IPS DF 19.7 (cell line): ENCODE results near the gene RPIA.
"Not testable (repeated sequence)": the region's sequence is repeated elsewhere in the genome, so short reads cannot be mapped to it uniquely, and the experiment has no call there.

Source experiments
- DNase-seq: peaks from one replicate; pipeline ENCODE4 v3.0.0-alpha.2; 2013; ENCODE audit warnings: low read depth, low spot score

RPIA gene

DNA sequence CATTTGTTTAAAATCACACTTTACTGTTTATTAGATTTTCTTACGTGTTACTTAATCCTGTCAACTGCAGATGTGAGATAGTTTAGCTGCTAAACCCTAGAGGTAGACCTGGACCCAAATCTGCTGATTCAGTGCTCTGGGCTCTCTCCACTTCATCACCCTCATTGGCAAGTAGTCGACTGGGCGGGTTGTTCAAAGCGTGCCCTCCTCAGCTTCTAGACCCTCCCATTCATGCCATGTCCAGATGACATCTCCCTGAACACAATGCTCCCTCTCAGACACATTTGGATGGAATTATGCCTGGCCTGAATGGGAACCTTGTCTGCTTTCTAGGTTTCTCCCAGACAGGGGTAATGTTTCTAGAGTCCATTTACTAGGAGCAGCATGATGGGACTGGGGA is 43.7 kb downstream of the RPIA start:
- DNase-seq = no peak

DNA sequence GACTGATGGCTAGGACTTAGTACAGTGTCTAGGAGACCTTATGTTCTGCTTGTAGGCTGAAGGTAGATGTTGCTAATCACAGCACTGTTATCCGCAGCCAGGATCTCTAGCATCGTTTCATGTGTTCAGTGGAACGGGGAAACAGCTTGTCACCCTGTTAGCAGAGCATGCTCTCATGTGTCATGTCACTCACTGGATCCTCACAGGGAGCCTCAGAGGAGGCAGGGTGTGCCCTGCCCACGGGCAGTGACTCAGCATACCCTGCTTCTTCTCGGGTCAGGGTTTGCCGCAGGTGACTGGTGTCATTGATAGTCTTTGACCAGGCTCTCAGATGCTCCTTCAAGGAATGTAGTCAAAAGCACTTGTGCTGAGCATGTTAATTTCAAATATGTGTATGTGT is 44.4 kb downstream of the RPIA start:
- no peak for DNase-seq

DNA sequence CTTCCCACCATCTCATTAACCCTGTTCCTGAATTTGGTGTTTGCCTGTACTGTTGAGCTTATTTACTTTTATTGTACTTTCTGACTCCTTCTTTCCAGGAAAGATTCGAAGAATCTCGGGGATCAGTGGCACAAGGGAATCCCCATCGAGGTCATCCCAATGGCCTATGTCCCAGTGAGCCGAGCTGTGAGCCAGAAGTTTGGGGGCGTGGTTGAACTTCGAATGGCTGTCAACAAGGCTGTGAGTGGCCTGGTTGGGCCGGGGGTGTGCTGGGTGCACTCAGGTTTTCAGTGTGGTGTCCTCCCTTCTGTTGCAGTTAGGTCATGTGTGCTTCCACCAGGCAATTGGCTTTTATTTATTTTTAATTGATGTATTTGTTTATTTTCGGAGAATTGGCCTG is 45.0 kb downstream of the RPIA start:
- DNase-seq = no peak

DNA sequence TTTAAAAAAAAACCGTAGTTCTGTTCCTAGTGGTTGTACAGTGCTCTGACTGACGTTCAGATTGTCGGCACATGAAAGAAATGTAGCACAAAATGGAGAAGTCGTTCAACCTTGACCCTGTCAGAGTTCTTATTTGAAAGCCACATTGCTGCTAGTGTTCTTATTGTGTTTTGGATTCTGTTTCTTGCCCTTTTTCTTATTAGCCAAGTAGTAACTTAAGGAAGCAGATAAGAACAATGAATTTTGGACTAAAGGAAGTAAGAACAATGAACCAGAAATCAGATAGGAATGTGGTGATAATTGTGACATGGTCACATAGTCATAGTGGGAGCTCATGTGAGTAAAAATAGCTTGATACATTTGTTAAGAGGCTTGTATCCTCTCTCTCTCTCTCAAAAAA is 45.9 kb downstream of the RPIA start:
- no peak for DNase-seq

DNA sequence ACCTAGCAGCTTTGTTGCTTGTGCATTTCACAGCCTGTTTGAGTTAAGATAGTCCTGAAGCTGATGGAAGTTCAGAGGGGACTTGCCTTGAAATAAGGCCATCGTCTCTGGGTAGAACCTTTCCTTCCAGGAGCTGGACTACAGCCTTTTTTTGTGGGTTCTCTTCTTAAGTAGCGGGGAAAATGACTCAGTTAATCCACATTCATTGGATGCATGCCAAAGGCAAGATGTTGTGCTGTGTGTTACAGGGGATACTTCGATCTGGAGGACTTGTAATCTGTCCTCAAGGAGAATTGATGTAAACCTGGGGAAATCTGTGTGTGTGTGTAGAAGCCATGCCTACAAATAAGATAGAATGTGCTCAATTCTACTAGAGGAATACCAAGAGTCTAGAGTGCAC is 46.8 kb downstream of the RPIA start:
- DNase-seq = no peak

DNA sequence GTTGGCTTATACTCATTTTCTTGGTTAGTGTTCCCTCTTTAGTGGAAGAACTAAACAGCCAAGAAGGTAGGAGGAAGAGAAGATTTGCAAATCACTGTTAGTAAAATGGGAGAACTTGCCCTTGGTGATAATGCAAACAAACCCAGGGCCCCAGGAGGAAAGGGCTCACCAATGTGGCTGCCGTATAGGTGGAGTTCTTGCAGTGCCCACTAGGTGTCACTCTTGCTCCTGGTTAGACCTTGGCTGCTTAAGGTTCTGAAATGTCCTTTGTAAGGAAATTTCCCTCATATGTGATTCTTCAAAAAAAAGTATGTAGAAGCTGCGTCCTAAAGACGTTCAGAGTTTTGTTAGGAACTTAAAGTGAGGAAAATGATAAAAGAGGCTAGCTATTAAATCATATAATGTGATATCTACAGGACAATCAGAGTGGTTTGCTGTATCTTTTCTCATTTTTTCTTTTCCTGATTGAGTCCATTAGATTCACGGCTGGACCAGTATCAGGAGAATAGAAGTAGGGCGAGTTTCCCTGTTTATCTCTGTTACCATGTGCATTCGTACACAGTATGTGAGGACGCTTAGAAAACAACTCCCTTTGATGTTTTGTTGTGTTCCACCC is 48.6 kb downstream of the RPIA start:
- DNase-seq = no peak

DNA sequence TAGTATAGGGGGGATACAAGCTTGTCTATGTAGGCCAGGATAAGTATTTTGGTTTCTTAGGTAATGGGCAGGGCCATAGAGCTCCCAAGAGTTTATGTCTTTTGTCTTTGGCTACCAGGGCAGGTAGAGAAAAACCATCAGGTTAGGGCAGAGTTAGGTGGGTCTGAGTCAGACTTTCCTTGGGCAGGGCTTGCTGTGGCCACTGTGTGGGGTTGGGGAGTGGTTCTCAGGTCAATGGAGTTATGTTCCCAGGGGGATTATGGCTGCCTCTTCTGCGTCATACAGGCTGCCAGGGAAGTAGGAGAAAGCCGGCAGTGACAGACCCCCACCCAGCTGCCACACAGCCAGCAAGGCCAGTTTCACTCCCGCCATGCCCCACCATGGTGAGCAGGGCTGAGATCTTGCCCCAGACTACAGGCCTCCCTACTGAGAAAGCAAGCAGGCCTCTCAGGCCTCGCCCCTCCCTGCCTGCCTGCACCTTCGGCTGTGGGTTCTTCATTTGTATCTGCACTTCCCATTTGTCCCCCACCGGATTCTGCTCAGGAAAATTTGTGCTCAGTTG is 55.5 kb downstream of the RPIA start:
- DNase-seq = no peak

DNA sequence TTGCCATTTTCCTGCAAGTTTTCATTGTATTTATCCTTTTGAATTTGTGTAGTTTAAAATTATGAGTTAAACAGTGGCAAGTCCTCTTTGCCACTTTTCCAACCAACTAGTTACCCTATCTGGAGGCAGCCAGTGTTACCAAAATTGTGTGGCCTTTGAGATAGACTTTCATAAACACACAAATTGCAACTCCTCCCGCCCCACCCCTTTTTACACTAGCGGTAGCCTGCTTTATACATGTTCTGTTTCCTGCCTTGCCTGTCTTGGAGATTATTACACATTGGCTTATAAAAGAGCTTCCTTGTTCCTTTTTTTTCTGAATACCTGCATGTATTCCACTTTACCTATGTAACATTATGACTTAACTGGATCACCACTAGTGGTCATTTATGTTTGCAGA is 56.5 kb downstream of the RPIA start:
- DNase-seq = no peak

DNA sequence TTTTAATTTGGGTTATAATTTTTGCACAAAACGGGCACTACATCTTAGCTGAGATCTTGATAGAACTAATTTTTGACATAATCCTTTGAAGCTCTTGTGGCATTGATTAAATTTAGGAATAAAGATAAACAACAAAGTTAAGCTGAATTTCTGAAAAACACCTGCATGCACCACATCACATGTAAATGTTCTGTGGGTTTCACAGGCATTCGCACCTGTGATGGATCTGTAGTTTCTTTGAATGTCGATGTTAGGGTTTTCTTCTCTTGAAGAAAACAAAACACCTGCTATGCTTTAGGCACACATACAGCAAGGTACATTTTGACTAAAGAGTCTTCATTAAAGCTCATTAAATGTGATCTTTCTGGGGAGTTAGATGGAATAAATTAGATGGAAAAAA is 60.3 kb downstream of the RPIA start:
- no peak for DNase-seq

DNA sequence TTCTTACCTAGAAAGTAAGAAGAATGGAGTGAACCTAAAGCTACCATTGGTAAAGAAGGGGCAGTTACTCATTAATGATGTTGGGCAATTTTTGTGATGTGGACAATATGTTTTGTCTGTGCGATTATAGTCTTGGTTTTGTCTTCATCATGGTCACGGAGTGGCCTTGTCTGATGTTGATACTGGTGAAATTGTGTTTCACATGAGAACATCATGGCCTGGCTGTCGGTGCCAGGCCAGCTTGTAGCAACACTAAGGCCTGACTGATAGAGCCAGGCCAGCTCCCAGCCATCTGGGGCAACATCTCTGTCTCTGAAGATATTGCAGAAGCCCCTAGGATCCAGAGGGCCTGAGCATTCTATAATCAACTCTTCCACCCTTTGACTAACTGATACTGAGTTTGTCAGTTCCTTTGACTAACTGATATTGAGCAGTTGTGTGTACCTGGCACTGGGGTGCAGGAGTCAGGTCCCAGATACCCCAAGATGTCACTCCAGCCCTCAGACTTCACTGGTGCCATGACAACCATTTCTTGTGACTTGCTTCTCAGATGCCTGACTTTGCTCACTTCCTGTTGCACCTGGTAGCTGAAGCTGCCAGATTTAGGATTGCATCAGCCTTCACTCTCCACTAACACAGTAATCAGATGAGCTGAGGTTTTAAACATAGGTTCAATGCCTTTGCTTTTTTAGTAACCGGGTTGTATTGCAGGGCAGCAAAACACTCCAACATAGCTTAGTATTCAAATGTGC is 62.5 kb downstream of the RPIA start:
- no peak for DNase-seq

DNA sequence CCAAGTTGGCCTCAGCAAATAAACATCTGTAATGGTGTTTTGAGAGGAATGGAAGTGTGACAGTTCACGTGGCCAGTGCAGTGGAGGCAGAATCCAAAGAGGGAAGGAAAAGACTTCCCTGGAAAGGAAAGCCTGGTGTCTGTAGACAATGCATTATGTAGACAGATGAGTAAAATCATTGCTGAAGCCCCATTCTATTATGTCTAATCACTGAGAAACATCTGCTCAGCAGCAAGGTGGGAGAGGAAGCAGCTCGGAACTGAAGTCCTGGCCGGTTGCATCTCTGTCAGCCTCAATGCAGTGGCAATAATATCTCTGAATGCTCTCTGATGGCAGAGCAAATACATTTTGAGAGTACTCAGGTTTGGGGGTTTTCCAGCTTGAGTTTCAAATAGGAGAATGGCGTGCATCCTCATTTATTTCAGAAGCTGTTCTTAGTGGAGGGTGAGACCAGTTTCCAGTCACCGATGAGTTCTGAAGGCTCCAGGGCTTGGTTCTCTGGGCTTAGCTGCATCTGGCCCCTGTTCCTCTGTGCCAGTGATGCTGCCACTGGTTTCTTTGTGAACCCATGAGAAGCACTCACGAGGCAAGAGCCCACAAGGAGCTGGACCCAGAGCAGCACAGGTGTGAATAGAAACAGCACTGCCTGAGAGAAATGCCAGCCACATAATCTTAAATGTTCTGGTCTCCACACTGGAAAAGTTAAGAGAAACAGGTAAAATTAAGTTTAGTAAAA is 63.3 kb downstream of the RPIA start:
- DNase-seq = no peak

DNA sequence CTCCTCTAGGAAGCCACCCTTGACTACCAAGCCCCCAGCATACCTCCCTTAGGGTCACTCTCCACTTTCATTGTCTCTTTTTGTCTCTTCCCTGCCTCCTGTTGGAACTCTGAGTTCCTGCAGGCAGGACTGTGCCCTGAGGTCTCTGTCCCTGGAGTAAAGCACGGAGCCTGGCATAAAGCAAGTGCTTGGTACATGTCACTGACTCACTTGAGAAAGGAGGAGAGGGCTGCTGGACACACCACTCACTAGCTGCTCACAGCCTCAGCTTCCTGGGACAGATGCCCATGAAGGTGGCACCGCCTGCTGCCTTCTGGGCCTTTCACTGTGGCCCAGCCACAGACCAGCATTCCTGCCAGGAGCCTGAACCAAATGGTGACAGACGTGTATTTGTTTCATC is 64.4 kb downstream of the RPIA start:
- DNase-seq = no peak

DNA sequence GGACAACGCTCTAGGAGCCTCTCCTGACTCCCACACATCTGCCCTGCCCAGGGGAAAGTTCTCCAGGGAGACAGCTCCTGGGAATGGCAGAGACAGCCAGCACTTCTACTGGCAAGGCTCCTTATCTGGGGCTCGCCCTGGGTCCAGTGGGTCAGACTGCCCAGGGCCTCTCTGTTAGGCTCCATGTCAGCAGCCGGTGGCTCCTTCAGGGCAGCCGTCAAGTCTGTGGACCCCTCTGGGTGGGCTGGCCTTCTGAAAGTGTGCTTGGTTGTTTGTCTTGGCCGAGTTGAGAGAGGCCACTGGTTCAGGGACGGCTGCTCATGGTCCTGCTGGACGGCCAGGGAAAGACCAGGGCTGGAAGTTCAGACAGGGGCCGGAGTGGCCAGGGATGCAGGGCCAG is 65.6 kb downstream of the RPIA start:
- DNase-seq = no peak

DNA sequence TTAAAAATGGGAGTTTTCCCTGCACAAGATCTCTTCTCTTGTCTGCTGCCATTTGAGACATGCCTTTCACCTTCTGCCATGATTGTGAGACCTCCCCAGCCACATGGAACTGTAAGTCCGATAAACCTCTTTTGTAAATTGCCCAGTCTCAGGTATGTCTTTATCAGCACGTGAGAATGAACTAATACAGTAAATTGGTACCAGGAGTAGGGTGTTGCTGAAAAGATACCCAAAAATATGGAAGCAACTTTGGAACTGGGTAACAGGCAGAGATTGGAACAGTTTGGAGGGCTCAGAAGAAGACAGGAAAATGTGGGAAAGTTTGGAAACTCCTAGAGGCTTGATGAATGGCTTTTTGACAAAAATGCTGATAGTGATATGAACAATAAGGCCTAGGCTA is 67.2 kb downstream of the RPIA start:
- not testable (repeated sequence) for DNase-seq

DNA sequence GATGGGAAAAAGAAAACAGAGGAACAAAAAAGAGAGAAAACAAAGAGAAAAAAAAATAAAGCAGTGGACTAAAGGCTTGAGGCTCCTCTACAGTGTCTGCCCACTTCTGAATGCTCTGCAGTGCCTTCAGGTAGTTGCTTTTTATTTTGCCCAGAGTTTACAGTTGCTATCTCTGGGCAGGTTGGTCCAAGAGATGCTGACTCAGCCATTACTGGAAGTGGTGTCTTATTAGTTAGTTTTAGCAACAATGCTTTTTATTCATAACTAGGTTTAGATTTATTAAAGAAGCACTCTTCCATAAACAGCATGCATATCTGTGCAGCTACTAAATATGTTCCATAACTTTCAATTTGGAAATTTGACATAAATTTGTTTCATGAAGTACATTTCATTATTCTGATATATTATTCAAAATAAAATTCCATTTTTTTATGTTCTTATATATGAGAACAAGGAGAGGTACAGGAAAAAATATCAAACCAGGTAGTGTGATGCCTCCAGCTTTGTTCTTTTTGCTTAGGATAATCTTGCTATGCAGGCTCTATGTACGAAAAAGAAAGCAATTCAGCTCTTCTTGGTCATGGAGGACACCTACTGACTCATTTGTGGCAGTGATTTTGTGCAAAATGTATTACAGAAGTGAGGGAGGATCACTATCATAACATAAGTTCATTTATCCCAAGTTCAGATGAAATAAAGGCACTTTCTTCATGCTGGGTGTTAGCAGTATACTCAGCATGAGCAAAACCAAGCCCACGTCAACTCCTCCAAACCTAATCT is 69.5 kb downstream of the RPIA start:
- no peak for DNase-seq

DNA sequence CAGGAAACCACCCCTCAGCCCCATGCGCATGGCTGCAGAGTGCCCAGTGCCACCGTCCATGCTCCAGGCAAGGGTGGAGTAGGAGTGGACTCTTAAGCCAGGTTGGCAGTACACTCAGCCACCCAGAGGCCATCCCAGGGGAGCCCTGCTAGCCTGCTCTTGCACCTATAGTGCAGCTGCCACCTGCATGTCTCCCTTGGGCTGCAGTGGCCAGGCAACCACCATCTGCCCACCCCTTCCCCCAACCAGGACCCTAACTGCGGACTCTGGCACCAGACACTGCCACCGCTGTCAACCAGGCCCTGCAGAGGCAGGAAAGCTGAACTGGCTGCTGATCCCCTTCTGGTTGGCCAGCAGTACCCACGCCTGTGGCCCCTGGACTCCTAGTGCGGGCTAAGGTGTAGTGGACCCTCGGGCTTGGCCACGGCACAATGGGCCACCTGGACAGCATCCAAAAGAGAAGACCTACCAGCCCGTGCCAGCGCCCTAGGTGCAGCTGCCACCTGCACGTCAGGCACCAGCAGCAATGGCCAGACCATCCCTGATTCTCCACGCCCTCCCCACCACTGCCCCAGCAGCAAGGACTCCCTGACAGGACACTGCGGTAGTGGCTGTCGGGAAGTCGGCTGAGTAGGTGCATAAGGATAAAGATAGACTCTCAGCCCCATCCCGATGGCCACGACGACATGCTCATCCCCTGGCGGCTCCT is 72.8 kb downstream of the RPIA start:
- DNase-seq = no peak

DNA sequence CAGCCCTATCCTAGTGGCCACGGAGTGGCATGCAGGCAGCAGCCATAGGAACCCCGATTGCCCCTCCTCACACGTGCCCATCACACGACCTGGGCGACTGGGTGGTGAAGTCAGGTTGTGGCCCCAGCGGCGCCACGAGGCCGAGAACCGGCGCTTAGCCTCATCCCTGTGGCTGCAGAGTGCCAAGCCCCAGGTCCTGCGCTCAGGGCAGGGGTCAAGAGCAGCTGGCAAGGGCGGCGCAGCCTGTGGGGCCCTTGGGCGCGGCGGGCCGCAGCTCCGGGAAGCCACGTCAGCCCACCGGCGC is 73.3 kb downstream of the RPIA start:
- no peak for DNase-seq

DNA sequence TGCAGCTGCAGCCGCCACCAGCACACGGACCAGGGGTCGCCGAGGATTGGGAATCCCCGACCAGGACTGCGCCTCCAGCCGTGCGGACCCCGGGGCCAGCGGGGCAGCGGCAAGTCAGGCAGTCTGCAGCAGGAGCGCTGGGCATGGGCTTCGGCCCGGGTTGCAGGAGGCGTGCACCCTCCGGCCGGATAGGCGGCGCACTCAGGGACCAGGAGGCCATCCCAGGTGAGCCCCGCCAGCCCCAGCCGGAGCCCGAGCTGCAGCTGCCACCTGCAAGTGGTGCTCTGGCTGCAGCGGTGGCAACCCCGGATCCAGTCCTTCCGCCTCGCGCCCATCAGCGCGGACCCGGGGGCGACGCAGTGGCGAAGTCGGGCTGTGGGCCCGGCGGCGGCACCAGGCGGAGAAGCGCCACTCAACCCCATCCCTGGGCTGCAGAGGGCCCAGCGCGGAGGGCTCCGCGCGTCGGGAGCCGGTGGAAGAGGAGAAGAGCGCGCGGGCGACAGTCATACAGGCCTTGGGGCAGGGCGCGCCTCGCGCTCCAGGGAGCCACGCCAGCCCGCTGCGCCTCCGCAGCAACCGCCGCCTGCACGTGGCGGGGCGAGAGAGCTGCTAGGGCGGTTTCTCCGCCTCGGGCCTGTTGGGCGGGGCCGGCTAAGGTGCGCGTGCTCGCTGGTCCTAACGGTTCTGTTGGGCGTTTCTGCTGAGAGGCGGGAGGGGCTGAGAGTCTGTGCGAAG is 73.8 kb downstream of the RPIA start:
- DNase-seq = no peak

DNA sequence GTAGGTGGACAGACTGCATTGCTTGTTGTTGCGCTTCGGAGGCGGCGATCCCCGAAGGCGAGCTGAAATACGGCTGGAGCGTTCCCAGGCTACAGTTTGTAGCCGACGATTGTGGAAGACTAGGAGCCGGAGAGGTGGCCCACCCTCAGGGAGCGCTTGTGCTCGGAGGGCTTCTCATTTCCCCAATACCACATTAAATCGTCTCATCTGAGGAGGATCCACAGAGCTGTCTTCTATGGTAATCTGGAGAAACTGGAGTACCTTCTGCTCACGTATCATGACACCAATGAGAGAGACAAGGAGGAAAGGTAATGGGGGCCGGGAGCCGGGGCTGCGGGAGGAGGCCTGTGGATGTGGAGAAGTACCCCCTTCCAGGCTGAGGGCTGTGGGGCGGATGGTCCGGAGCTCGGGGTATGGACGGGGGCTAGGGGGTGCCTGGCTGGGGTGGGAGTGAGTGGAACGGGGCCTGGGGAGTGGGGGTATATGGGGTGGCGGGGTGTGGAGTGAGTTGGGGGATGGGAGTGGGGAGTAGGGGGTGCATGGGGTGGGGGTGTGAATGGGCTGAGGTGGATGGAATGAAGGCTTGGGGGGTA is 74.5 kb downstream of the RPIA start:
- not testable (repeated sequence) for DNase-seq

DNA sequence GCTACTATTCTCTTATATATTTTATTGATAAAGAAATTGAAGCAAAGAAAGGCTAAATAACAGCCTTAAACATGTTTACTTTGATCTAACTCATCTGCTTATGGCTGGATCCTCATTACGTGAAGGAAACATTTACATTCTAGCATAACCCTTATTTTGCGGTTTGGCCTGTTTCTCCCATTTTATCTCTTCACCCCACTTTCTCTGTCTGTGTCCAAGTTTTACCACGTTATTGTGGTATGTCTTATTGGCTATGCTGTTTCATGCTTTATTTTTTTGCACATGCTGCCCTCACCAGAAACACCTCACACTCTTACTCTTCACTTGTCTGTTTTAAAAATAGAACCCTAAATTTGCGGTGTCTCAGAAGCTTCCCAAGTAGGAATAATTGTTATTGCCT is 78.5 kb downstream of the RPIA start:
- DNase-seq = no peak
